SK-MEL-5 (cell line): ENCODE results near the gene DNAI1. TPM values are rescaled to one million over a fixed set of nuclear protein-coding genes. Genes with fewer than 3 reads are reported as not detected.

Experiments
- DNase-seq: peaks from one replicate; pipeline ENCODE4 v3.0.0-alpha.2; 2016; ENCODE audit warnings: low read depth, low spot score
- in situ Hi-C: cut with HindIII; loops from 2 replicates; pipeline ENCODE4 v1.10.0; 2016; ENCODE audit warnings: low sequenced_read_pairs, high pct_unique_total_duplicates, low pct_unique_long_range_greater_than_20kb
- total RNA-seq: library from RNA; depleted of rRNA; stranded (reverse); fragments of >200 nt; shearing (Covaris generic); gene quantifications from 2 replicates; pipeline ENCODE4 v1.2.3, GENCODE V29; 2014

Gene DNAI1
- total RNA-seq, 1 experiment from 2014 or later: 0.77 TPM

DNA sequence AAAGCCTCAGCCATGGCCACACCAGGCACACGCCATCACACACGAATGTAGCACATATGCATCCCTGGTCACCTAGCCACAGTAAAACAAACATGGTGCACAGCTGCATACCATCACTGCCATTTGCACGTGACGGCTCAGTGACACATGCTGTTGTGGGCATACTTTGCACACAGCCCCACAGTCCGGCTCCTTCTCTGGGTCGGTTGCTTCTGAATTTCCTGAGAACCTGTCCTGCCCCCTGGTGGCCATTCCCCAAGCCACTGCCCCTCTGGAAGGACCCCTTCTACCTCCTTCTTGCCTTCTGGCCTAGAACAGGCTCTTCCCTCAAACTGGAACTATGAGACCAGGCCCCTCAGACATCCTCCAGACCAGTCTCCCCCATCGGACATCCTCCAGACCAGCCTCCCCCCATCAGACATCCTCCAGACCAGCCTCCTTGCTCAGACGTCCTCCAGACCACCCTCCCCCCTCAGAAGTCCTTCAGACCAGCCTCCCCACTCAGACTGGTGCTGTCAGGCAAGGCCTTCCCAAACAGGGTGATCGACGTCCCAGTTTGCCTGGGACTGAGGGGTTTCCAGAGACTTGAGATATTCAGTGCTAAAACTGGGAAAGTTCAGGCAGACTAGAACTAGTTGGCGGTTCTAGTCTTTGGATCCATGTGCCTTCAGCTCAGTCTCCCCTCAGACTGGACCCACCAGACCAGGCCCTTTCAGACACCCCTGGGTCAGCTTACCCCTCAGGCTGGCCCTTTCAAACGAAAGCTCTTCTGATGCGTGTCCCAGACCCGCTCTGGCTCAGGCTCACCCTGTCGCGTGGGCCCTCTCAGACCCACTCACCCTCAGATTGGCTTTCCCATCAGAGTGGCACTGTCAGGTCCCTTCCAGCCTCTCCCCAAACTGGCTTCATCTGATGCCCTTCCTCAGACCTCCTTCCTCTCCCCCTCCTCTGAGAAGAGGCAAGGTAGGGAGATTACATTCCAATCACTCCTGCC lies 88.5 kb downstream of the DNAI1 start:
- DNase-seq: peak; percentile 74
- in situ Hi-C loops: no loop called here

- in situ Hi-C loops: no loop called here
- DNase-seq: peak; percentile 64
These were observed 89.5 kb downstream of the DNAI1 start for GRCh38 chr9:34547960-34548611.

GRCh38 chr9:34549407-34549732 lies 90.8 kb downstream of the DNAI1 start:
- in situ Hi-C loops: no loop called here
- no peak for DNase-seq

DNA sequence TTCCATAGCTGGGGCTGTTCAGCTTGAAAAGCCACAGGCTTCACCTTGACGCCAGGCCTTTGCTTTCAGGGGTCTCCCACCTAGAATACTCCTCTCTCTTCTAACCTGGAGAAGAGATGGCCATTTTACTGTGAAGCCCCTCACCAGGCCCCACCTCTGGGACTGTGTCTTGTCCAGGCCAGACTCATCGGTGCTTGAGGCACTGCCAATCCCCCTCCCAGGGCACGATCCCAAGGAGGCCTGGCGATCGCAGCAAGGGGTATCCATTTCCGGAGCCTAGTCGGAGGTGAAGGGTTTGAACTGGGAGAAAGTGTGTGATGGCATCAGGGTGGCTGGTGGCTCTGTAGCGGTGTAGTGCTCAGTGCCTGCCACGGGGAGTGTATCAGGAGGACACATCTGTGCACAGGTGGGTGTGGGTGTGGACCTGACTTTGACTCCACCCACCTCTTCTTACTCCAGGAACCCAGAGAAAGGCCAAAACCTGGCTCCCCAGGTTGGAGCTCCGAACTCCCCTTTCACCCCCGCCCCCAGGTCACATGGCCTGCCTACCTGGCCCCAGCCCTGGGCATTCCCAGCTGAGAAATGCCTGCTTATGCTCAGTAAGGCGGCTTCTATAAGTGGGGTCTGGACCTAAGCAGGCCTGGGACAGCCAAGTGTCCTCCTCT lies 91.5 kb downstream of the DNAI1 start:
- in situ Hi-C loops: no loop called here
- no peak for DNase-seq

- in situ Hi-C loops: no loop called here
- no peak for DNase-seq
These were observed 92.2 kb downstream of the DNAI1 start for GRCh38 chr9:34550681-34551270.

GRCh38 chr9:34551751-34552605 lies 93.4 kb downstream of the DNAI1 start:
- in situ Hi-C loops: no loop called here
- no peak for DNase-seq

DNA sequence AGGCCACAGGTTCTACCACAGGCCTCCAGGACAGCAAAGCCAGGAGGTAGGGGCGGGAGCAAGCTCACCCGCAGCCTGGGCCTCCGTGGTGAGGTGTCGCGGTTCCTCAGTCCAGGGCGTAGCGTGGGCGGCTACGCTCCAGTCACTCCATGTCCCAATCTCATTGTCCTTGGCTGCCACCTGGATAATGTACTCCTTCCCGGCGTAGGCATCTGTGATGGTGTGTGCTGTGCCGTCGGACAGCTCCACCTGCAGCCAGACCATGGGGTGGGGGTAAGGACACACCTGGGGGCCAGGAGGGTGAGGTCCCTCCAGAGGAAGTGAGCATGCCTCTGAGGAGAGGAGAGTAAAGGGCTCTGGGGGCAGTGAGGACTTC lies 94.0 kb downstream of the DNAI1 start:
- no peak for DNase-seq
- in situ Hi-C loops: no loop called here

DNA sequence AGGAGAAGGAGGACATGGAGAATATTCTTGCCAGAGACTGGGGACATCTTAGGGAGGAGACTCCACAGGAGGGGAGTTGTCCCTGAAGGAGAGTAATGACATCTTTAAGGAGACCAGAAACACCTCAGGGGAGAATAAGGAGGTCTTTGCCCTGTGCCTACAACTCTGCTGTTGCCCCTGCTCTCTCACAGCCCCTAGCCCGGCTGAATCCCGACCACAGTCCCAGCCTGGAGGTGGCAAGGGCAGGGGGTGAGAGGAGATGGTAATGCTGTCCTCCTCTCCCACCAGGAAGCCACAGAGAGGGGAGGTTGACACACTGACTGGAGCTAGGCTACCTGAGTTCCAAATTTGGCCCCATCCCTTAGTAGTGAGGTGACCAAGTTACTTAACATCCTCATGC lies 94.4 kb downstream of the DNAI1 start:
- in situ Hi-C loops: no loop called here
- no peak for DNase-seq

- in situ Hi-C loops: no loop called here
- no peak for DNase-seq
These were observed 95.0 kb downstream of the DNAI1 start for GRCh38 chr9:34553511-34554021.

DNA sequence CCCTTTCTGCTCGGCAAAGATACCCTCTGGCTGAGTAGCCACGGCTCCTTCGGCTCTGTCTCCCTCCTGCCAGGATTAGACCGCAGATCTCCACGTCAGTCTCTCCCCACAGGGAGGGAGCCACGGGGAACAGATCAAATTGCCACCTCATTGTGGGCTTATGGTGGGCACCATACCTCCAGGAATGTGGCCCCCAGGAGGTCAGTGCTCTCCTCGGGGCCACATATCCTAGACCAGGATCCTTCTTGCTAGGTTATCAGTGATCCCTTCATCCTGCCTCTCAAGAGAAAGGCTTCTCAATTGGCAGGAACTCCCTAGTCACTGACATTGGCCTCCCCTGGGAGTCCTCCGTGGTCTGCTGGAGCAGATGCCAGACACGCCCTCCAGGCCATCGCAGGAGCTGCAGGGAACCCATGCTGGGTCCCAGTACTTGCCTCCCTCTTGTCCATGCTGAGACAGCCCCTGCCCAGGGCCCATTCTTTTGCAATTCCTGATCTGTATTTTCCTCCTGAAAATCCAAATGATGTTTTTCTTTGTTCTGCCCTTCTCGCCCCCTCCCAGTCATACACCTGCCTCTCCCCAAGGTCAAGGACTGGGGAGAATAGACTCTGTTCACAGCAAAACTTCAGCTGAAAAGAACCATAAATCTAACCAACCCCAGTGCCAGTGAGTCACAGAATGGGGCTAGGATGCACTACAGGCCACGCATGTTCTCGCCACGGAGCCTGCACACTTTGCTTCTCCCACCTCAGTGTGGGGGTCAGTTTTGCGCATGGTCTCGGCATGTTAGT lies 95.8 kb downstream of the DNAI1 start:
- in situ Hi-C loops: no loop called here
- peak; percentile 9 for DNase-seq

GRCh38 chr9:34555002-34555348 lies 96.4 kb downstream of the DNAI1 start:
- in situ Hi-C loops: no loop called here
- DNase-seq: no peak

DNA sequence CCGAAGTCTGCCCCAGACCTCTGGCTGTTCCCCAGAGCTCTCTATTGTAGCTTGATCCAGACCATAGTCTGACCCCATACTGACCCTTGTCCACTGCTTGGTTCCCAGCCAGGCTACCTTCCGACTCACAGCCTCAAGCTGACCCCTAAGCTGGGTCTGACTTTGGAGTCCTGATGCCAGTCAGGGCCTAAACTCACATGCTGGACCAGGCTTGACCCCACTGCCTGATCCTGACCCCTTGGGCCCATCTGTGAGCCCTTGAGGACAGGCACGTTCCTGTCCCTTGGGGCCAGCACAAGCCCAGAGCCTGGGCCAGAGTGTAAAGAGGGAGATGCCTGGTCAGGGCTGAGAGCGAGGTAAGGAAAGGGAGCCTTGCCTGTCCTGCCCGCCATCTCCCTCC lies 96.9 kb downstream of the DNAI1 start:
- no peak for DNase-seq
- in situ Hi-C loops: no loop called here

DNA sequence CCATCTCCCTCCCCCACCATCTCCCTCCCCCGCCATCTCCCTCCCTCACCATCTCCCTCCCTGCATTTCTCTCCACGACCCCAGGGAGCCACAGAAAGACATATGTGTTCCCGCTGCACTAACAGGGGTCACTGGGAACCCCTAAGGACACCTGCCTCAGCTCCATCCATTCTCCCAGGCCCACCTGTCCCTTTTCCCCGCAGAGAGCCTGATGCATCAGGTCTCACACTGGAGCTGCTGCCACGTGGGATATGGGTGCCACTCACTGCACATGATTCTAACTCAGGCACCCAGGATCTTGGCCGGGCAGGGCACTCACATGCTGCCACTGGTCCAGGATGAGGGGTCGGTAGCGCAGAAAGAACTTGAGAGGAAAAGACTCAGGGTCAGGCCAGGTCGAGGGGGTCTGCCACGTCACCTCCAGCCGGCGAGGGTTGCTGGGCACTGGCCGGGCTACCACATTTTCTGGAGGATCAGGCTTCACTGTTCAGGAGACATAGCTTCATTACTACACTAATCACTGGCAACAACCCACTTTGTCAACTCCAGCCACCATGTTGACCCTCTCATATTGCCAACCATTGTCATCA lies 97.4 kb downstream of the DNAI1 start:
- in situ Hi-C loops: no loop called here
- DNase-seq: no peak

DNA sequence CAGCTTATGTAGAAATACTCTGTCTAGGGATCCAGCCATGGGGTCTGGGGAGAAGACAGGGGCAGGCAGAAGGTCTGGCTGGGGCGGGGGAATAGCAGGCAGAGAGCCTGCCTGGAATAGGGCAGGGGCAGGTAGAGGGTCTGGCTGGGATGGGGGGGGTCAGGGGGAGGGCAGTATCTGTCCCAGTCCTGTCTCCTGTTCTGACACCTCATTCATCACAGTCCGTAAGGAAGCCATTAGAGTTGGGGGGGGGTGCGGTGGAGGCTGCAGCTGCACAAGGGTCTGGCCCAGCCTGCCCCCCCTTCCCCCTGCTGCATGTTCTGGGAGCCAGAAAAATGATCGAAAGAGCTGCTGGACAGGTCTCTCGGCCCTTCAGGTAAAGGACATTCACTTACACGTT lies 98.3 kb downstream of the DNAI1 start:
- no peak for DNase-seq
- in situ Hi-C loops: no loop called here

DNA sequence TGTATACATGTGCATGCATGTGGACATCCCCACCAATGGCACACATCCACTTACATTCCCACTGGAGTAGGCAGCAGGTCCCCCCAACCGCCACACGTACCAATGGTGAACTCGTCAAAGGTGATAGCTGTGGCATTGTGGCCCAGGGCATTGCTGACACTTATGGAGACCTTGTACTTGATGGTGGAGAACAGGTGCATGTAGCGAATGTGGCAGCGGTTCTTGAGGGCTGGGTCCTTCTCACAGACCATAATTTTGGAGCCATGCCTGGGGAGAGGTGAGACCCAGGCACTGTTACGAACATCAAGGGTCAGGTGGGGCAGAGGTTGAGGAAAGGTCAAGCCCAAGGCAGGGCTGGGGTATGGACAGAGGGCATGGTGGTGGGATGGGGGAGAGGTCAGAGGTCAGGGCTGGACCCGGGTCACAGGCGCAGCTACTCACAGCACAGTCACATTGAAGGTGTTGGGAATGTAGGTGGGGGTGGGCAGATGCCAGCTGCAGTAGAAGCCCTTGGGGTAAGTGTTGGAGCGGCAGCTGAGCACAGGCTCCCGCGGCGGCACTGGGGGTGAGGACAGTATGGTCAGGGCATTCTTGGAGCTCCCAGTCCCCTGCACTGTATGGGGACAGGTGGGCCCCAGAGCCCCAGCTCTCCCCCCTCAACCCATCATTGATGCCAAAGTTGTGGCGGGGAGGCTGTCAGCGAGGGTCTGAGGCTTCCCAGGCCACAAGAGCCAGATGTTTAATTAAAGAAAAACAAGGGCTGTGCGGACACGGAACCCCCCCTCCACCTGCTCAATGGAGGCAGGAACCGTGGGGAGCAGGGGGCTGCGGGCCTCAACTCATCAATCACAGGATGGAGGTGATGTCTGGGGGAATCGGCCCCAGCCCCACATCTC lies 99.1 kb downstream of the DNAI1 start:
- no peak for DNase-seq
- in situ Hi-C loops: no loop called here
